K562 (cell line): Measurements from ENCODE around the gene PLAAT3. TPM values are rescaled to one million over a fixed set of nuclear protein-coding genes. Genes with fewer than 3 reads are reported as not detected.

Experiments used
- ATAC-seq: fragments of 200-7000 bp; cut with Tn5 transposase; 3 replicates; pipeline ENCODE4 v1.9.1; 2020; ENCODE audit warnings: moderate library complexity
- BruUV-seq: library from RNA; stranded (reverse); fragments of 400-500 nt; replicated peaks from 2 replicates; lab custom pipeline; 2021; lab: Mats Ljungman, UMichigan
- CTCF ChIA-PET: fragments of 300-600 bp; formaldehyde crosslinking; extraction: SDS; loops from one replicate; lab custom pipeline; 2021; ENCODE audit warnings: low intra/inter-chr PET ratio; lab: Yijun Ruan, JAX
- POLR2A ChIA-PET: fragments of 300-600, 350-650 bp; sonication (Branson Sonifier 250); formaldehyde crosslinking; extraction: SDS; loops from one replicate; lab custom pipeline; 2021; ENCODE audit warnings: antibody characterized with exemption, inconsistent platforms; lab: Yijun Ruan, JAX
- DNase-seq, 4 experiments: peaks; one replicate each; pipeline versions ENCODE4 v3.0.0 to v3.0.0-alpha.2; 2011 to 2018; ENCODE audit warnings: low spot score in 3 of 4, mixed read lengths in 3 of 4; ENCODE audit errors: extremely low read depth in 1 of 4
- FAIRE-seq: peaks from 2 replicates; lab custom pipeline; 2011; peaks lifted over from hg19 to GRCh38; lab: Jason Lieb, UNC
- H2AFZ ChIP-seq: 2 replicates; pipeline ENCODE4 v1.6.0; 2011; ENCODE audit warnings: low read depth, low read length, control low read depth, inconsistent platforms
- H3K27ac ChIP-seq: fragments of 200-600 bp; 3 replicates; pipeline ENCODE4 v1.8.0; 2011; ENCODE audit warnings: low read depth, mild to moderate bottlenecking, control low read depth, inconsistent platforms, low read length, moderate library complexity, mixed read lengths; ENCODE audit errors: extremely low read depth
- H3K27me3 ChIP-seq, 2 experiments: fragments of 300-600 bp in 1 of 2; 2 replicates in 1 of 2; 3 replicates in 1 of 2; pipeline versions ENCODE4 v1.6.0 to v1.8.0; 2011; ENCODE audit warnings: inconsistent platforms in 2 of 2, low read length in 2 of 2, mild to moderate bottlenecking in 1 of 2, mixed read lengths in 1 of 2, moderate library complexity in 1 of 2; ENCODE audit not compliant: control insufficient read depth in 2 of 2, insufficient read depth in 2 of 2
- H3K36me3 ChIP-seq: fragments of 300-600 bp; 3 replicates; pipeline ENCODE4 v1.8.0; 2011; ENCODE audit warnings: mild to moderate bottlenecking, low read length, inconsistent platforms; ENCODE audit not compliant: control insufficient read depth, insufficient read depth
- H3K4me1 ChIP-seq, 2 experiments: fragments of 200-600 bp in 1 of 2; replicated peaks in 1 of 2; 2 replicates in 1 of 2; 3 replicates in 1 of 2; pipeline versions ENCODE4 v1.5.1 to v1.8.0; 2011; ENCODE audit warnings: inconsistent platforms in 2 of 2, low read length in 2 of 2, mild to moderate bottlenecking in 1 of 2, mixed read lengths in 1 of 2, moderate library complexity in 1 of 2; ENCODE audit not compliant: control insufficient read depth in 2 of 2, insufficient read depth in 2 of 2
- H3K4me2 ChIP-seq: 2 replicates; pipeline ENCODE4 v1.6.1; 2011; ENCODE audit warnings: low read length, control low read depth, inconsistent platforms, mixed read lengths; ENCODE audit not compliant: insufficient read depth
- H3K4me3 ChIP-seq: fragments of 200-600 bp; sonication (generic), shearing (Covaris generic); 2 replicates; pipeline ENCODE4 v1.5.1; 2016; ENCODE audit warnings: control low read depth, inconsistent platforms
- H3K79me2 ChIP-seq: fragments of 200-600 bp; 3 replicates; pipeline ENCODE4 v1.8.0; 2011; ENCODE audit warnings: low read length, inconsistent platforms; ENCODE audit not compliant: control insufficient read depth, insufficient read depth
- H3K9ac ChIP-seq, 2 experiments: 2 replicates each; pipeline versions ENCODE4 v1.6.0 to v1.6.1; 2011; ENCODE audit warnings: low read depth in 2 of 2, low read length in 2 of 2, control low read depth in 1 of 2, inconsistent platforms in 1 of 2, mild to moderate bottlenecking in 1 of 2, mixed read lengths in 1 of 2; ENCODE audit not compliant: insufficient read depth in 1 of 2
- H3K9me1 ChIP-seq: one replicate; pipeline ENCODE4 v1.6.0; 2011; ENCODE audit warnings: inconsistent platforms, mild to moderate bottlenecking, low read length, moderate library complexity; ENCODE audit not compliant: control insufficient read depth, insufficient read depth
- H3K9me3 ChIP-seq: replicated peaks from 2 replicates; pipeline ENCODE4 v1.5.1; 2011; ENCODE audit warnings: low read depth, low read length, inconsistent platforms; ENCODE audit not compliant: control insufficient read depth, insufficient read depth
- H4K20me1 ChIP-seq: replicated peaks from 2 replicates; pipeline ENCODE4 v1.6.1; 2011; ENCODE audit warnings: low read length, inconsistent platforms, mixed read lengths; ENCODE audit not compliant: control insufficient read depth, insufficient read depth
- ARID4B ChIP-seq: sonication (generic); formaldehyde crosslinking; IDR thresholded peaks from 2 replicates; pipeline ENCODE4 v1.8.0; 2022; ENCODE audit warnings: mild to moderate bottlenecking, missing genetic modification reagents
- HDGF ChIP-seq: fragments of 450-650 bp; IDR thresholded peaks from 2 replicates; pipeline ENCODE4 v1.6.1; 2016
- ILK ChIP-seq: fragments of 450-650 bp; IDR thresholded peaks from 2 replicates; pipeline ENCODE4 v1.6.1; 2016; ENCODE audit warnings: missing genetic modification characterization, low read depth, mild to moderate bottlenecking, missing compliant biosample characterization, moderate library complexity, borderline replicate concordance
- KLF16 ChIP-seq: IDR thresholded peaks from 2 replicates; pipeline ENCODE4 v1.6.1; 2016; ENCODE audit warnings: antibody characterized with exemption
- MYBL2 ChIP-seq, 2 experiments: fragments of 450-650 bp in 1 of 2; sonication (generic) in 1 of 2; formaldehyde crosslinking in 1 of 2; IDR thresholded peaks; 2 replicates each; pipeline versions ENCODE4 v1.6.1 to v1.8.1; 2017 to 2022; ENCODE audit warnings: borderline replicate concordance in 1 of 2, inconsistent platforms in 1 of 2, low read depth in 1 of 2, mild to moderate bottlenecking in 1 of 2, missing genetic modification reagents in 1 of 2, moderate library complexity in 1 of 2
- RAD51 ChIP-seq: fragments of 450-650 bp; IDR thresholded peaks from 2 replicates; pipeline ENCODE4 v1.7.1; 2016; ENCODE audit warnings: low read depth, mild to moderate bottlenecking, borderline replicate concordance
- SMARCA5 ChIP-seq: fragments of 450-650 bp; IDR thresholded peaks from 2 replicates; pipeline ENCODE4 v1.6.1; 2016
- USF1 ChIP-seq: sonication (generic); formaldehyde crosslinking; IDR thresholded peaks from 2 replicates; pipeline ENCODE4 v1.9.0; 2022; ENCODE audit warnings: mild to moderate bottlenecking, missing genetic modification reagents
- USF2 ChIP-seq: sonication (generic); formaldehyde crosslinking; IDR thresholded peaks from 2 replicates; pipeline ENCODE4 v1.5.0; 2020; ENCODE audit warnings: missing genetic modification reagents
- ZNF212 ChIP-seq: fragments of 450-650 bp; formaldehyde crosslinking; IDR thresholded peaks from 2 replicates; pipeline ENCODE4 v1.4.0; 2020; ENCODE audit warnings: mild to moderate bottlenecking
- WGBS: fragments of 100-300 bp; shearing (Covaris generic); methylation state at CpG from one replicate; pipeline ENCODE4 v1.1.6; 2016; ENCODE audit warnings: low coverage, mixed read lengths; ENCODE audit not compliant: insufficient coverage; ENCODE audit errors: missing lambda C conversion rate; 5-methylcytosine and 5-hydroxymethylcytosine counted together
- in situ Hi-C: fragments of 300-500 bp; cut with MboI; formaldehyde crosslinking; loops from 4 replicates; pipeline ENCODE4 v1.15.0; 2018; ENCODE audit warnings: inconsistent platforms, mixed read lengths
- intact Hi-C: fragments of 100-400 bp; cut with micrococcal nuclease; formaldehyde crosslinking; loops from 2 replicates; pipeline ENCODE4 v1.14.2; 2022
- polyA plus RNA-seq, 8 experiments: library from polyadenylated mRNA; depleted of rRNA in 4 of 8; stranded (reverse) in 5 of 8; unstranded in 3 of 8; fragments of >200 nt; fragmentation: Nextera tagmentation in 2 of 8; fragmentation: Illumina TruSeq in 1 of 8; extraction: Ambion mirVana in 2 of 8; extraction: Trizol in 1 of 8; gene quantifications; 2 replicates each; pipeline versions ENCODE4 v1.2.1 to v1.2.3, GENCODE V29; 2011 to 2014; ENCODE audit warnings: inconsistent platforms in 1 of 8, missing spikeins in 1 of 8
- total RNA-seq, 7 experiments: library from RNA; depleted of rRNA in 6 of 7; stranded (reverse); fragments of >200 nt in 6 of 7; fragmentation: Illumina TruSeq in 2 of 7; extraction: Trizol in 2 of 7; gene quantifications; 2 replicates each; pipeline versions ENCODE4 v1.2.1 to v1.2.3, GENCODE V29; 2011 to 2021; ENCODE audit warnings: low replicate concordance in 1 of 7

PLAAT3 gene
- total and polyA plus RNA-seq, 9 of the 15 experiments (the other 6 are each of a cell fraction or from before 2014, with no cell fraction given): 0.80 to 2.7 (median 1.4) TPM

- peaks cover 24 to 43% of the 10 kb centered on the region in 2 experiments for H3K4me1 ChIP-seq
- in situ Hi-C loops: no loop called here
- DNase-seq (no peak), FAIRE-seq (no peak), ATAC-seq (no peak)
- 0 out of 2 replicates have a peak overlapping the region, but pooled peaks have one; percentile 48 for H2AFZ ChIP-seq
- H3K9me3 ChIP-seq: no peaks in the 10 kb centered on the region
- no peaks in the 10 kb centered on the region for H3K9me1 ChIP-seq
- no peak overlapping the region for H3K4me2 ChIP-seq
- no peaks in the 10 kb centered on the region for H3K36me3 ChIP-seq
- no peak overlapping the region for H3K9ac ChIP-seq
- CTCF ChIA-PET: no interaction called here
- H3K27ac ChIP-seq: no peak overlapping the region
- H3K4me3 ChIP-seq: no peak overlapping the region
- H3K79me2 ChIP-seq: no peaks in the 10 kb centered on the region
- POLR2A ChIA-PET: no interaction called here
- no TSS peak for BruUV-seq
- intact Hi-C loops: no loop called here
- H4K20me1 ChIP-seq: no peaks in the 10 kb centered on the region
- 35% methylated on average over 7 of the region's 7 CpGs for WGBS
- no peaks in the 10 kb centered on the region for H3K27me3 ChIP-seq
- no peak for TF ChIP-seq MYBL2 (IDR thresholded peaks at IDR 0.05; ENCODE audit: low read depth)
- TF ChIP-seq MYBL2 (CRISPR knock-in tag; IDR thresholded peaks at IDR 0.05; ENCODE audit: borderline replicate concordance): no peak
- no peak for TF ChIP-seq ILK (tag)
- no peak for TF ChIP-seq HDGF
- TF ChIP-seq ZNF212 (CRISPR knock-in tag): no peak
- TF ChIP-seq SMARCA5: no peak
- TF ChIP-seq KLF16: no peak
- TF ChIP-seq ARID4B: no peak
- peak; percentile 92 for TF ChIP-seq RAD51
- peak; percentile 78 for TF ChIP-seq USF1 (CRISPR knock-in tag)
- TF ChIP-seq USF2 (CRISPR knock-in tag): peak; percentile 82
These were observed 50.0 kb downstream of the PLAAT3 start for GRCh38 chr11:63564056-63564774.
